Left ventricle myocardium inferior (tissue), 1 donor: ENCODE measurements around the gene PGM5. TPM values are rescaled to one million over a fixed set of nuclear protein-coding genes. Genes with fewer than 3 reads are reported as not detected.

ENCODE experiments used
- DNase-seq: peaks from one replicate; pipeline ENCODE4 v3.0.0-alpha.2; 2020
- H3K27ac ChIP-seq: fragments of 200-600 bp; replicated peaks from 2 replicates; pipeline ENCODE4 v1.8.0; 2021
- H3K27me3 ChIP-seq: fragments of 200-600 bp; 2 replicates; pipeline ENCODE4 v1.8.0; 2021; ENCODE audit warnings: low read depth
- H3K36me3 ChIP-seq: fragments of 200-600 bp; 2 replicates; pipeline ENCODE4 v1.8.0; 2021
- H3K4me1 ChIP-seq: fragments of 200-600 bp; 2 replicates; pipeline ENCODE4 v1.8.0; 2021
- H3K4me3 ChIP-seq: fragments of 200-600 bp; 2 replicates; pipeline ENCODE4 v1.8.0; 2021; ENCODE audit warnings: mild to moderate bottlenecking, moderate library complexity
- H3K9me3 ChIP-seq: fragments of 200-600 bp; replicated peaks from 2 replicates; pipeline ENCODE4 v1.8.0; 2021
- CTCF ChIP-seq: fragments of 200-600 bp; IDR thresholded peaks from 2 replicates; pipeline ENCODE4 v1.8.0; 2021; ENCODE audit warnings: antibody characterized with exemption, mild to moderate bottlenecking, borderline replicate concordance
- intact Hi-C: fragments of 100-400 bp; cut with micrococcal nuclease; formaldehyde crosslinking; loops from one replicate; pipeline ENCODE4 v1.11.0; 2022
- total RNA-seq: library from RNA; stranded (reverse); fragmentation: NEBNext Ultra II Directional; extraction: Animal tissue kit (Norgen Biotek cat#: 25700); gene quantifications from one replicate; pipeline ENCODE4 v1.2.1, GENCODE V29; 2021
- donor health status: DM: no; HTN: yes; CAD: no; lungs with severe emphysema.

Gene PGM5
- total RNA-seq, 1 donor from 2014 or later: 190 TPM

- TF ChIP-seq CTCF: no peak
- Histone ChIP-seq H3K36me3 (peaks cover 30% of the 10 kb centered on the region), H3K27ac (no peak overlapping the region), H3K27me3 (no peaks in the 10 kb centered on the region), H3K4me1 (peaks cover 82% of the 10 kb centered on the region), H3K4me3 (no peak overlapping the region), H3K9me3 (no peaks in the 10 kb centered on the region)
- intact Hi-C loops: no loop called here
- no peak for DNase-seq
Observed at GRCh38 chr9:68496356-68496755, 139.9 kb downstream of the PGM5 start.

GRCh38 chr9:68497629-68498028 lies 141.2 kb downstream of the PGM5 start:
- Histone ChIP-seq H3K27ac (peak overlapping the region; percentile 20), H3K4me1 (peaks cover 87% of the 10 kb centered on the region)

GRCh38 chr9:68498816-68499215 lies 142.4 kb downstream of the PGM5 start:
- intact Hi-C loops: no loop called here
- no peak overlapping the region for H3K4me3 ChIP-seq
- DNase-seq: no peak
- H3K27ac ChIP-seq: peak overlapping the region; percentile 86
- H3K9me3 ChIP-seq: no peaks in the 10 kb centered on the region
- H3K27me3 ChIP-seq: no peaks in the 10 kb centered on the region
- no peak for TF ChIP-seq CTCF
- H3K36me3 ChIP-seq: peaks cover 39% of the 10 kb centered on the region
- H3K4me1 ChIP-seq: peaks cover 86% of the 10 kb centered on the region

More at GRCh38 chr9:68497629-68498028, 141.2 kb downstream of the PGM5 start:
- DNase-seq: no peak
- intact Hi-C loops: no loop called here
- no peak overlapping the region for H3K4me3 ChIP-seq
- TF ChIP-seq CTCF: no peak
- no peaks in the 10 kb centered on the region for H3K9me3 ChIP-seq
- H3K27me3 ChIP-seq: no peaks in the 10 kb centered on the region
- peaks cover 34% of the 10 kb centered on the region for H3K36me3 ChIP-seq

GRCh38 chr9:68500457-68501381 lies 144.3 kb downstream of the PGM5 start:
- no peaks in the 10 kb centered on the region for H3K9me3 ChIP-seq
- intact Hi-C loops: loop anchor here (10.0 kb wide), 1 partner anchor 76 kb away; no protein-coding TSS in a partner anchor
- no peak for TF ChIP-seq CTCF
- peaks cover 85% of the 10 kb centered on the region for H3K4me1 ChIP-seq
- DNase-seq: no peak
- no peak overlapping the region for H3K4me3 ChIP-seq
- H3K27ac ChIP-seq: peak overlapping the region; percentile 86
- H3K27me3 ChIP-seq: no peaks in the 10 kb centered on the region
- H3K36me3 ChIP-seq: peaks cover 47% of the 10 kb centered on the region

- H3K27ac ChIP-seq: peak overlapping the region; percentile 86
- H3K9me3 ChIP-seq: no peaks in the 10 kb centered on the region
- intact Hi-C loops: loop anchor here (10.0 kb wide), 1 partner anchor 77 kb away; no protein-coding TSS in a partner anchor
- no peak for DNase-seq
- peaks cover 47% of the 10 kb centered on the region for H3K36me3 ChIP-seq
- peaks cover 85% of the 10 kb centered on the region for H3K4me1 ChIP-seq
- no peaks in the 10 kb centered on the region for H3K27me3 ChIP-seq
- H3K4me3 ChIP-seq: no peak overlapping the region
- TF ChIP-seq CTCF: no peak
Observed at GRCh38 chr9:68502279-68502678, 145.9 kb downstream of the PGM5 start.
